Stomach (tissue), 4 donors: Measurements from ENCODE around the gene MIER1.

Source experiments
- CTCF ChIP-seq, 7 experiments: fragments of 450-650 bp in 4 of 7; fragments of 200-600 bp in 3 of 7; sonication (generic) in 3 of 7; IDR thresholded peaks; one replicate each; pipeline ENCODE4 v1.5.1; 2016 to 2019; ENCODE audit warnings: antibody characterized with exemption in 7 of 7, control low read depth in 2 of 7, mild to moderate bottlenecking in 1 of 7
- POLR2A ChIP-seq, 4 donors: fragments of 450-650 bp; IDR thresholded peaks; one replicate each; pipeline ENCODE4 v1.6.1; 2016; ENCODE audit warnings: antibody characterized with exemption in 4 of 4, control low read depth in 2 of 4, mild to moderate bottlenecking in 1 of 4, moderate library complexity in 1 of 4

DNA sequence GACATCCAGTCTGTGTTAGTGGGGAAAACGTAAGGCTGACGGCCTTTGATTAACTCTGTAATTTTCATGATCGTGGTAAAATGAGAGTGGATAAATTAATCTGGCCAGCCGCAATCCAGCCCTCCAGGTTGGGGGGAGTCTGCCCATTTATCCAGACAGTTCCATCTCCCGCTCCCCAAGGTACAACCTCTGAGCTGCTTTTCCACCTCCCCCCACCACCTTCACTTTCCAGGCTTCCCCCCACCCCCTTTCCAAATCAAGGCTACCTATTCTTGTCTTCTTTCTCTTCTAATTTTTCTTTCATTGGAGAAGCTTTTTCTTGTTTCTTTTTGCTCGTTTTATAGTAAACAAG lies 6.0 kb downstream of the MIER1 start:
- TF ChIP-seq POLR2A (IDR thresholded peaks at IDR 0.05), result no peak
- no peak for TF ChIP-seq CTCF (IDR thresholded peaks at IDR 0.05)
